G401 (cell line): ENCODE results near the gene KRTAP6-2. TPM values are rescaled to one million over a fixed set of nuclear protein-coding genes. Genes with fewer than 3 reads are reported as not detected.

Source experiments
- DNase-seq: peaks from one replicate; pipeline ENCODE4 v3.0.0-alpha.2; 2015; ENCODE audit warnings: low spot score
- in situ Hi-C: cut with HindIII; loops from 2 replicates; pipeline ENCODE4 v1.10.0; 2016; ENCODE audit warnings: low sequenced_read_pairs, mixed read lengths
- total RNA-seq: library from RNA; depleted of rRNA; stranded (reverse); fragments of >200 nt; shearing (Covaris generic); gene quantifications from 2 replicates; pipeline ENCODE4 v1.2.3, GENCODE V29; 2014; rRNA removed

Gene KRTAP6-2
- not detected in 2 replicates for total RNA-seq

GRCh38 chr21:30598802-30599201 is at the start of gene KRTAP6-2:
KRTAP6-2 (minus strand) TSS chr21:30598902; CDS start chr21:30598874, 28 bp downstream.
- DNase-seq, result no peak
- in situ Hi-C loops, result no loop called here

GRCh38 chr21:30646904-30647414 is 48.3 kb upstream of the KRTAP6-2 start:
- in situ Hi-C loops, result no loop called here
- DNase-seq, result no peak

- DNase-seq, result no peak
- in situ Hi-C loops, result no loop called here
Observed at GRCh38 chr21:30642564-30642963, 43.9 kb upstream of the KRTAP6-2 start, which contains the start of gene KRTAP20-3. KRTAP20-3 (plus strand) TSS chr21:30642864.

- in situ Hi-C loops, result no loop called here
- DNase-seq, result no peak
Observed at GRCh38 chr21:30638686-30639085, 40.0 kb upstream of the KRTAP6-2 start.

- no peak for DNase-seq
- in situ Hi-C loops, result no loop called here
Observed at GRCh38 chr21:30634906-30635305, 36.2 kb upstream of the KRTAP6-2 start, which contains the start of gene KRTAP20-2. KRTAP20-2 (plus strand) TSS chr21:30635206; CDS start chr21:30635264, 58 bp downstream.

GRCh38 chr21:30629200-30629599 is 30.5 kb upstream of the KRTAP6-2 start:
- DNase-seq, result no peak
- in situ Hi-C loops, result no loop called here

- DNase-seq, result no peak
- in situ Hi-C loops, result no loop called here
Observed at GRCh38 chr21:30628109-30628508, 29.4 kb upstream of the KRTAP6-2 start.

GRCh38 chr21:30625449-30626165 is 26.9 kb upstream of the KRTAP6-2 start:
- no peak for DNase-seq
- in situ Hi-C loops, result no loop called here

GRCh38 chr21:30623362-30623761 is 24.7 kb upstream of the KRTAP6-2 start:
- DNase-seq, result no peak
- in situ Hi-C loops, result no loop called here

- DNase-seq, result no peak
- in situ Hi-C loops, result no loop called here
Observed at GRCh38 chr21:30620522-30620921, 21.8 kb upstream of the KRTAP6-2 start, which contains the start of gene KRTAP20-4. KRTAP20-4 (plus strand) TSS chr21:30620627.

- DNase-seq, result no peak
- in situ Hi-C loops, result no loop called here
Observed at GRCh38 chr21:30620080-30620479, 21.4 kb upstream of the KRTAP6-2 start.

GRCh38 chr21:30616125-30616524 is 17.4 kb upstream of the KRTAP6-2 start, which contains the start of gene KRTAP20-1:
KRTAP20-1 (plus strand) TSS chr21:30616425; CDS start chr21:30616455, 30 bp downstream.
- no peak for DNase-seq
- in situ Hi-C loops, result no loop called here

GRCh38 chr21:30615199-30615598 is 16.5 kb upstream of the KRTAP6-2 start:
- DNase-seq, result no peak
- in situ Hi-C loops, result no loop called here

- in situ Hi-C loops, result no loop called here
- DNase-seq, result no peak
Observed at GRCh38 chr21:30613836-30614235, 15.1 kb upstream of the KRTAP6-2 start, which contains the start of gene KRTAP6-1. KRTAP6-1 (minus strand) TSS chr21:30613930; CDS start chr21:30613904, 26 bp downstream.

GRCh38 chr21:30612132-30612531 is 13.4 kb upstream of the KRTAP6-2 start:
- in situ Hi-C loops, result no loop called here
- no peak for DNase-seq

GRCh38 chr21:30605968-30606367 is 7.3 kb upstream of the KRTAP6-2 start:
- DNase-seq, result no peak
- in situ Hi-C loops, result no loop called here

- no peak for DNase-seq
- in situ Hi-C loops, result no loop called here
Observed at GRCh38 chr21:30600787-30601186, 2.1 kb upstream of the KRTAP6-2 start, which contains the start of gene KRTAP22-1. KRTAP22-1 (plus strand) TSS chr21:30601087.

- in situ Hi-C loops, result no loop called here
- no peak for DNase-seq
Observed at GRCh38 chr21:30592140-30592539, 6.6 kb downstream of the KRTAP6-2 start, which contains the start of gene KRTAP6-3. KRTAP6-3 (plus strand) TSS chr21:30592440; CDS start chr21:30592446, 6 bp downstream.

- in situ Hi-C loops, result no loop called here
- no peak for DNase-seq
Observed at GRCh38 chr21:30590297-30590696, 8.4 kb downstream of the KRTAP6-2 start, which contains the start of gene KRTAP22-2. KRTAP22-2 (minus strand) TSS chr21:30590397.

GRCh38 chr21:30582870-30583269 is 15.8 kb downstream of the KRTAP6-2 start:
- in situ Hi-C loops, result no loop called here
- no peak for DNase-seq
